LHCN-M2 (cell line): ENCODE measurements around the gene DROSHA. TPM values are rescaled to one million over a fixed set of nuclear protein-coding genes. Genes with fewer than 3 reads are reported as not detected.
A peak's percentile ranks its signal among the peaks of the same experiment; 100 is the strongest.

Source experiments
- DNase-seq: peaks from one replicate; pipeline ENCODE4 v3.0.0-alpha.2; 2012; ENCODE audit warnings: low read depth
- total RNA-seq: library from RNA; depleted of rRNA; stranded (reverse); fragments of >200 nt; gene quantifications from 2 replicates; pipeline ENCODE4 v1.2.3, GENCODE V29; 2014

DROSHA gene
- total RNA-seq, 1 experiment from 2014 or later: 40.8 TPM

GRCh38 chr5:31531543-31531887 lies 378 bp downstream of the DROSHA start:
- peak; percentile 15 for DNase-seq

DNA sequence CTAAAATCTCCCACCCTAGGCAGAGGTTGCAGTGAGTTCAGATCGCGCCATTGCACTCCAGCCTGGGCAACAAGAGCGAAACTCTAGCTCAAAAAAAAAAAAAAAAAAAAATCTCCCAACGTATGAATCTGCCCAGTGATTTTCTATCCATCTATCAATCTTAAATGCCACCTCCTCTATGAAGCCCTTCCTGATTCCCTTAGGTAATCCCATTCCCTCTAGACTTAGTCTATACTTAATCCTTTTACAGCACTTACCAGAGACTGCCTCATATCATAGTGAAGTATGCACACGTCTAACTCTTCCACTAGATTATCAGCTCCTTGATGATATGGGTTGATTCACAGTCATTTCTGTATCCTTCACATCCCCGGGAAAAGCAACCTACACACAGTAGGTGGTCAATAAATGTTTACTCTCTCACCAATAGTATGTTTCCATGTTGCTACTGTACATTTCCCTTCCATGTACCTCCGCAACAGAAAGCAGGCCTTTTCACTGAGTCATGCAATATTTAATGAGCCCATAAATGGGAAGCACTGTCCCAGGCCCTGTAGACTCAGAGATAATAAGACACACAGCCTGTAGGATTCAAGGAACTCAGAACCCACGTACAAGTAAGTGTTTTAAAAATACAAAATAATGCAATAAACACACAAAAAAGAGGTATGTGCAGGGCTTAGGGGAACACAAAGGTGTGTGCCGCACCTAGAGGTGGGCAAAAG lies 1.2 kb downstream of the DROSHA start:
- DNase-seq: no peak

DNA sequence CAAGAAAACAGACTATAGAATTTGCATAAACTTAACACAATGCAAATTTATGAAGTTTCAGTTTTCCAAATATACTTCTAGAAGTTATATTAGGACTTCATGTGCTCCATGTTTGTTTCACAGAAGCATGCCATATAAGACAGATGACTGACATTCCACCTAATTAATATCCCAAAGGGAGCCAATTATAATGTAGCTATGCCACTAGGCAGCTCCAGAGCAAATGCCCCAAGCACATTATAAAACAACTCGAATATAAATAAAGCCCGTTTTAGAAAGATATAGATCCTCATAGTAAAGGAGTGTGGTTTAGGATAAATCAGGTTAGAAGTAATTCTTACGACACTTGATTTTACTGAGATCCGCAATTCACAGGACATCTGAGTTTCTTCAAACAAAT lies 8.9 kb downstream of the DROSHA start:
- DNase-seq: no peak

DNA sequence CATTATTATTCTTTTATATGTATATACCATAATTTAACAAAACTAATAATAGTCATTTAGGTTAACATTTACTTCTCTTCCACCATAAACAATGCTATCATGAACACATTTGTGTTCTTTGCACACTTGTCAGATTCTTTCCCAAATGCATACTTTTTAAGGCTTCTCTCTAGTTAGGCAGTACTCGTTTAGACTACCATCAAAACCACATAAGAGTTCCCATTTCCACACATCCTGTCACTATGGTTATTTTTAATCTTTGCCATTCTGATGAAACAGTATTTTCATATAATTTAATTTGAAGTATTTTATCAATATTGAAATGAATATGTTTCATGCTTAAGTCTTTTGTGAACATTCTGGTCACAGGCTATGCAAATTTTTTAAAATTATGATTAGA lies 15.1 kb downstream of the DROSHA start:
- no peak for DNase-seq

DNA sequence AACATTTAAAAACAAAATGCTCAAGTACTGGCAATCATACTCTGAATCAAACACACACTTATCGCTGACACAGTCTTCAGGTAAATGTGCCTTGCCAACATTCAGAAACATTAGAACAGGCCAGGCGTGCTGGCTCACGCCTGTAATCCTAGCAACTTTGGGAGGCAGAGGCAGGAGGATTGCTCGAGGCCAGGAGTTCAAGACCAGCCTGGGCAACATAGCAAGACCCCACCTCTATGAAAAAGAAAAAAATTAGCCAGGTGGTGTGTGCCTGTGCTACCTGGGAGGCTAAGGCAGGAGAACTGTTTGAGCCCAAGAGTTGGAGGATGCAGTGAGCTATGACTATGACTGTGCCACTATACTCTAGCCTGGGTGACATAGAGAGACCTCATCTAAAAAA lies 20.6 kb downstream of the DROSHA start:
- no peak for DNase-seq

DNA sequence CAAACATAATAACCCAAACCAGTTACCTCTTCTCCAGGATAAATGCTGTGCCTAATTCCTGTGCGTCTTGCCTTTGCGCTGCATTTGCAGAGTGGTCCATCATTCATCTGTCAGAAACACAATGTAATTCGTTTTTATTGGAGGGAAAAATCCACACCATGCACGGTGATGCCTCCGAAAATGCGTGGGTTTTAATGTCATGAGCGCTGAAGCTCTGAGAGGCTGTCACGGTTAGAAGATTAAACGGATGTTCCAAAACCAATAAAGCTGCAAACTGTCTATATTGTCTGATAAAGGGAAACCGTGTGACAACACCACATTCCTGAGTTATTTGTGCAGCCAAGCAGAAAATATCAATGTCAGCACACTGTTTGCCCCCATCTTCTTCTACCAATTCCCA lies 27.4 kb downstream of the DROSHA start:
- no peak for DNase-seq

DNA sequence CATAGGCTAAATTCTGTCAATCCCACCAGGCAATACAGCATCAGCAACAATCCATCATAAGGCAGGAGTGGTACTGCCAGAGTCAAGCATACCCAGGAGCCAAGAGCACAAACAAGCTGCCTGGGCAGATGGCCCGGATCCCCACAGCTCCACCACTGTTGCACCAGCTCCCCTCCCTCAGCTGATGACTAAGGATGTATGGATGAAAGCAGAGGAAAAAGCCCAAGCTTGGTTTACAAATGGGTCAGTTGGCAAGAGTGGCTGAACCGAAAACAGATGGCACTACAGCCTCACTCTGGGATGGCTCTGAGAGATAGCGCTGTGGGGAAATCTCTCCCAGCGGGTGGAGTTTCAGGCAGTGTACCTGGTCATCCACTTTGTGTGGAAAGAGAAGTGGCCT lies 29.4 kb downstream of the DROSHA start:
- DNase-seq: no peak

DNA sequence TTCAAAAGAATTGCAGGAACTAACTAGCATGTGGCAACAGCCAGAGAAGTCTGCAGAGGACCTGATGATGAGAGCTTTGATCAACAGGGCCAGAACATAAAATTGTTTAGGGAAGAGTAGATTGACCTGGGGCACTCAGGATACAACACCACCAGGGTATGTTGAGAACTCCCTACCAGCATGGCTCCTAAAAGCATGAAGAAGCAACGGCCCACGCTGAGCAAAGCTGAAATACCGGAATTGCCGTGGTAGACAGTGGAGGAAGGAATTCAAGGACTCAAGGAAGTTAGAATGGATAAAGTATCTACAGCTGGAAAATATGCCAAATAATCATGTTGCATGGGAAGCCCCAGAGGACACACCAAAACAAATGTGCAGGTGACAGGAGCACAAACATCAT lies 31.6 kb downstream of the DROSHA start:
- no peak for DNase-seq

DNA sequence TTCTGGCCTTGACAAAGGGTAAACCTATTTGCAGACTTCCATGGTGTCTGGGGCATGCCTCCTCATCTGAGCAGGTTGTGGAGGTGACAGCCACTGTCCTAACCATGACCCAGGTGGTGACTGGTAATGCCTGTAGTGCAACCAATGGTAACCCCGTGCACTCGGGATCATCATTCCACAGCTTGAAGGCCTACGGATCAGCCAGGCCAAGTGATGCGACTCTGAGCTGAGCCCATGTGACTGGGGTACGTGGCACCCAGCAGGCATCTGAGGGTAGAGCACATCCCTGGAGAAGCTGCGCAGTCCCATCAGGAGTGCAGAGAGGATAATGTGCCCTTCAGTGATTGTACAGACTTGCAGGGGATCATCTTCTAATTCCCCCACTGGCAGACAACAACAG lies 35.0 kb downstream of the DROSHA start:
- no peak for DNase-seq

DNA sequence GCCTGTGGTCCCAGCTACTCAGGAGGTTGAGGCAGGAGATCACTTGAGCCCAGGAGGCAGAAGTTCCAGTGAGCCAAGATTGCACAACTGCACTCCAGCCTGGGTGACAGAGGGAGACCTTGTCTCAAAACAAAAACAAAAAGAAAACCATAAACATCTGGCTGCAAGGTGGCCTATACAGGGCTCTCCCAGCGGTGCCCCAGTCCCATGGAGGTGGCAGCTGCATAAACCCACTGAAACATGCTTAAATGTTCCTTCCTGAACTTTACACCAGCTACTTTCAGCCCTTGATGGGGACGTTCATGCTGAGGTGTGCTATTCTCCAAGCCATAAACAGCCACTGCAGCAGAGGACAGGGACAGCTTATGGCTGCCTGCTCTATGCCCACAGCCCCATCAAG lies 35.6 kb downstream of the DROSHA start:
- no peak for DNase-seq

DNA sequence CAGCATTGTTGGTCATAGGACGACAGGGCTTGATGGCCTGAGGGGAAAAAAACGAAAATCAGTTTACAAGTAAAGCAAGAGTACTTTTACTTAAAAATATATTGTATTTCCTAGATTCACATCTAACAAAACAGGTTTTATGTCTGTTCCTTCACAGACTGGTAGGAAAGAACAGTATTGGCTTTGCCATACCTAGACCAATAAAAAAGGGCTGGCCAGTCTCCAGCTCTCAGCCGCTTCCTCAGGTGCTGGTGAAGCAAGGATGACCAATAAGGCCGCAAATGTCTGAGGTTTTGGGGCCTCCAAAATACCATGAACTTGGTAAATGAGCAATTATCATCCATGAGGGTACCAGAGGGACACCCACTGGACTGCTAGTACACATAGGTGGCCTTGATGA lies 36.6 kb downstream of the DROSHA start:
- no peak for DNase-seq

GRCh38 chr5:31492869-31493268 lies 39.0 kb downstream of the DROSHA start:
- peak; percentile 51 for DNase-seq

DNA sequence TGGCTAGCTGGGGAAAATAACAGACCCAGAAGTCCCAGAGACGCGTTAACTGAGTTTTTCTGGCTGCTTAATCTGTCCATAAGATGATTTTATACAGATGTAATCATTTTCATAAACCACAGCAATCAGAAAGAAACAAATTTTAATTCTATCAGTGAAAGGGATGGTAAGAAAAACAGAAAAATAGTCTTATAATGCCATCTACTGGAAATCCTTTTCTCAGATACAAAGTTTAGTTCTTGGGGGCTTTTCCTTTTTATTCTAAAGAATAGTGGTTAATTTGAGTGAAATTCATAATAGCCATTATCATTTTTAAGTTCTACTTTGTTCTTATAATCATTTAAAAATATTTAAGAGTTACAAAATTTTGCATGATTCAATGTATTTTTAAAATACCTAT lies 44.4 kb downstream of the DROSHA start:
- no peak for DNase-seq

GRCh38 chr5:31486441-31486840 lies 45.5 kb downstream of the DROSHA start:
- no peak for DNase-seq

DNA sequence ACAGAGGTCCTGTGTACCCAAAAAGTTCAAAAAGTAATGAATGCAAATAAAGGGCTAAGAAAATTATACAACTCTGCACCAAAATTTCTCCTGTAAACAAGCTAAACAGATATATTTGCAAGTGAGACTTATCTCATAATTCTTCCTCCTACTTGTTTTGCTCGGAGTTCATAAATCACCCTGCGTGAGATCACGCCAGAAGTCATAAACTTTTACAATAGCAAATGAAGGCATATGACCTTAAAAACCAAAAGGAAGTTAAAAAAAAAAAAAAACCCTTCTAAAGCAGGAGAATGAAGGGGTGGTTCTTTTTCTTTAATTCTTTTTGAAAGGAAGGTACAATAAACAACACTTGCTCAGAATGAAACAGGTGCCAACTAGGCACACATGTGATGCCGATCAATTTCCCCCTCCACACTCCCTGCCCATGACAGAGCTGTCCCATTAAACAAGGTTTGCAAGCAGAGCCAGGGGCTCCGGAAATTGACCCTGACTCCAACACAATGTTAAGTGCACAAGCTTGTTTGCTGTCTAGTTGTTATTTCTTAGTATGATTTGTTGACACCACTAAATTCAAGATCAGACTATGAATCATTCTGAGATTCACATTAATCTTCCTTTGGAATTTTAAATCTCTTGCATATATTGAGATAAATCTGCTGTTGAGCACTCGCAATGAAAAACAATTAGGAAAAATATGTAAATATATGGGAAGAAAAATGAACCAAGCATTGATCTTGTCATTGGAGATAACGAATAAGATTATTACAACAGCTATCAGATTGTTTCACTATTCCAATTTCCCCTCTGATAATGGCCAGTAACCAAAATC lies 46.3 kb downstream of the DROSHA start:
- no peak for DNase-seq

GRCh38 chr5:31481531-31482165 lies 50.2 kb downstream of the DROSHA start:
- DNase-seq: no peak

DNA sequence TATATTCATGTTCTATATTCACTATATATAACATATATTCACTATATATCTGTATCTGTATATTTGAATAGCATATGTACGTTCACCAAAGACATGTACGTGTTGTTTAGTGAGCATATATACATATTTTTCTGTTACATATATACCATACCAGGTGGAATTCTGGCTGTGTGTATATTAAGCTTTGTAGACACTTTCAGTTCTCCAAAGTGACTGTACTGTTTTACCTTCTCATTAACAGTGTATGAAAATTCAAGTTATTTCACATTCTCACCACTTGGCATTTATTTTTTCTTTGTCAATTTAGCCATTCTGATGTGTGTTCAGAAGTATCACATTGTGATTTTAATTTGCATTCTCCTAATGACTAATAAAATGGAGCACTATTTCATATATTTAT lies 52.2 kb downstream of the DROSHA start:
- DNase-seq: no peak

- DNase-seq: no peak
Observed at GRCh38 chr5:31478901-31479300, 53.0 kb downstream of the DROSHA start.

- DNase-seq: no peak
Observed at GRCh38 chr5:31477971-31478370, 53.9 kb downstream of the DROSHA start.

DNA sequence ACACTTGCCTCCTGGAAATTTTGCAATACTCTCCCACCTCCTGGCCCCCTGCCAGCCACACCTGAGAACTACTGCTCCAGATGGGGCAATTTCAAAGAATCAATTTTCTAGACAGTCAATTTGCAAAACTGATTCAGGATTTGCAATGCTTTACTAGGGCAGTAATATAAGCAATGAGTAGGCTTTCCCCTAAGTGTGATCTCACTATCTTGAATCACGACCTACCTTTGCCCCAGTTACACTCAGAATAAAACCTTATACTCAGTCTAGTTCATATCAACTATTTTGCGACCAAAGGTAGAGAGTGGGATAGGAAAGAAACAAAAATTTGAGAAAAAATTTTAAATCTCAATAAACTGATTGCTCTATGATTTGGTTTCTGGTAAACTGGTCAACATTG lies 54.4 kb downstream of the DROSHA start:
- DNase-seq: no peak

DNA sequence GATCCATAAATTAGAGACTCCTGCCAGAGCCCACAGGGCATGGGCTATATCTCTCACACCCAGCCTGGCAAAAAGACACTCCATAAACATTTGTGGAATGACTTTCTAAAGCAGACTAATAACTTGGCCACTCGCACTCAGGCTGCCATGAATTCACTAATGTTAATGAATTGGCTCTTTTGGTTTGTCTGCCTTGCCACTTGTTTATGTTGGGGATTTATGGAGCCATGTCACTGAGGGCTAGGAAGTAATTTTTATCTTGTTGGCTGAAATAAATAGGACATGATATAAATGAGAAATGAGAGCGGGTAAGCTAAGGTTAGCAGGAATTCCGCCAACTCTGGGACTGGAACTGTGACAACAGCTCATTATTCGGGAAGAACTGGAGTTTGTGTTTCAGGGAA lies 55.2 kb downstream of the DROSHA start:
- DNase-seq: no peak

DNA sequence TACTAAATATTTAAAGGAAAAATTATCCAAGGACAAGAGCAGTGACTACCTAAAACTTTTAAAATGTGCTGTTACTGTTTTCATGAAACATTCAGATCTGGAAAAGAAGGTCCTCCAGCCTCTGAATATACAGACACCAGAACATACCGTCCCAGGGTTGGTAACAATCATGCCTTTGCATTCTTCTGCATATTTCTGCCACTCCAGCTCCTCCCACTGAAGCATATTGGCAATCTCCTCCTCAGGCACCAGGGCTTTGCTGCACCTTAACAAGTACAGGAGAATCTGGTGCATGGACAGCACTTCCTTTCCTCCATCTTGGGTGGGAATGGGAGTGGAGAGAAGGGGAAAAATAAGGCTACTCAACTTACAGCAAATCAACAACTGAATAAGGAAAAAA lies 60.0 kb downstream of the DROSHA start:
- peak; percentile 47 for DNase-seq

- peak; percentile 41 for DNase-seq
Observed at GRCh38 chr5:31471040-31471439, 60.9 kb downstream of the DROSHA start.
